Keratinocyte (primary cell): Measurements from ENCODE around the gene ZFPM1. TPM values are rescaled to one million over a fixed set of nuclear protein-coding genes. Genes with fewer than 3 reads are reported as not detected.

Experiments used
- DNase-seq: peaks from one replicate; pipeline ENCODE4 v3.0.0-alpha.2; 2011; ENCODE audit warnings: low read depth, missing footprints, low spot score
- FAIRE-seq: peaks from 2 replicates; lab custom pipeline; 2011; peaks lifted over from hg19 to GRCh38; lab: Jason Lieb, UNC
- H2AFZ ChIP-seq: 2 replicates; pipeline ENCODE4 v1.6.0; 2012; ENCODE audit warnings: low read length, control low read depth, inconsistent platforms; ENCODE audit not compliant: control insufficient read depth
- H3K27ac ChIP-seq: 2 replicates; pipeline ENCODE4 v1.5.1; 2011; ENCODE audit warnings: low read length; ENCODE audit not compliant: control insufficient read depth, insufficient read depth
- H3K27me3 ChIP-seq: 3 replicates; pipeline ENCODE4 v1.6.0; 2011; ENCODE audit warnings: low read length; ENCODE audit not compliant: control insufficient read depth, insufficient read depth; ENCODE audit errors: extremely low read depth
- H3K36me3 ChIP-seq, 2 experiments: 2 replicates in 1 of 2; 3 replicates in 1 of 2; pipeline ENCODE4 v1.5.1; 2011; ENCODE audit warnings: low read length in 2 of 2, mild to moderate bottlenecking in 1 of 2; ENCODE audit not compliant: control insufficient read depth in 2 of 2, insufficient read depth in 2 of 2; ENCODE audit errors: extremely low read depth in 1 of 2
- H3K4me1 ChIP-seq: 3 replicates; pipeline ENCODE4 v1.5.1; 2011; ENCODE audit warnings: low read length; ENCODE audit not compliant: control insufficient read depth, insufficient read depth; ENCODE audit errors: extremely low read depth
- H3K4me2 ChIP-seq: 3 replicates; pipeline ENCODE4 v1.6.0; 2011; ENCODE audit warnings: low read depth, low read length; ENCODE audit not compliant: control insufficient read depth, insufficient read depth; ENCODE audit errors: extremely low read depth
- H3K4me3 ChIP-seq, 3 experiments: fragments of 200-600 bp in 1 of 3; sonication (generic) in 1 of 3; 2 replicates in 2 of 3; 3 replicates in 1 of 3; pipeline ENCODE4 v1.5.1; 2011 to 2016; ENCODE audit warnings: low read length in 3 of 3, mild to moderate bottlenecking in 3 of 3, control low read depth in 2 of 3, inconsistent platforms in 1 of 3, low read depth in 1 of 3, mixed read lengths in 1 of 3, mixed run types in 1 of 3, moderate library complexity in 1 of 3; ENCODE audit not compliant: control insufficient read depth in 2 of 3, insufficient read depth in 2 of 3; ENCODE audit errors: extremely low read depth in 1 of 3
- H3K79me2 ChIP-seq: 2 replicates; pipeline ENCODE4 v1.6.0; 2012; ENCODE audit warnings: low read length; ENCODE audit not compliant: control insufficient read depth, insufficient read depth
- H3K9ac ChIP-seq: 3 replicates; pipeline ENCODE4 v1.6.0; 2011; ENCODE audit warnings: low read length; ENCODE audit not compliant: control insufficient read depth, insufficient read depth; ENCODE audit errors: extremely low read depth
- H3K9me1 ChIP-seq: 3 replicates; pipeline ENCODE4 v1.6.0; 2011; ENCODE audit warnings: low read length; ENCODE audit not compliant: control insufficient read depth, insufficient read depth; ENCODE audit errors: extremely low read depth
- H3K9me3 ChIP-seq: 2 replicates; pipeline ENCODE4 v1.5.1; 2012; ENCODE audit warnings: low read depth, low read length; ENCODE audit not compliant: control insufficient read depth
- H4K20me1 ChIP-seq: 3 replicates; pipeline ENCODE4 v1.6.0; 2011; ENCODE audit warnings: low read length; ENCODE audit not compliant: control insufficient read depth, insufficient read depth; ENCODE audit errors: extremely low read depth
- CTCF ChIP-seq, 3 experiments: IDR thresholded peaks in 1 of 3; conservative IDR thresholded peaks in 1 of 3; optimal IDR thresholded peaks in 1 of 3; 2 replicates in 2 of 3; 3 replicates in 1 of 3; pipeline versions ENCODE3 to v1.5.1; 2011; ENCODE audit warnings: low read length in 3 of 3, mild to moderate bottlenecking in 3 of 3, moderate library complexity in 2 of 3, control low read depth in 1 of 3, inconsistent platforms in 1 of 3; ENCODE audit not compliant: insufficient read depth in 2 of 3; ENCODE audit errors: extremely low read depth in 1 of 3
- EZH2 ChIP-seq: IDR thresholded peaks from one replicate; pipeline ENCODE4 v1.6.1; 2012; ENCODE audit warnings: inconsistent platforms, mild to moderate bottlenecking, low read length, moderate library complexity
- dilution Hi-C: fragments of 300-500 bp; cut with MboI; formaldehyde crosslinking; loops from one replicate; pipeline ENCODE4 v1.7.0; 2020; ENCODE audit warnings: low sequenced_read_pairs; ENCODE audit not compliant: extremely low pct_ligation_motif_present
- polyA plus RNA-seq, 5 experiments: library from polyadenylated mRNA; depleted of rRNA in 3 of 5; stranded (reverse) in 3 of 5; stranded (forward) in 1 of 5; unstranded in 1 of 5; fragments of >200 nt; gene quantifications; 1 replicate in 1 of 5; 2 replicates in 3 of 5; 3 replicates in 1 of 5; pipeline versions ENCODE4 v1.2.1 to v1.2.3, GENCODE V29; 2011 to 2012; ENCODE audit warnings: missing spikeins in 2 of 5, low read depth in 1 of 5, low replicate concordance in 1 of 5

The ZFPM1 gene
- polyA plus RNA-seq, 1 donor (not counting 4 experiments of a cell fraction or from before 2014, with no cell fraction given) = 0.42 TPM

GRCh38 chr16:88440111-88440510 lies 13.0 kb upstream of the ZFPM1 start:
- H3K9ac ChIP-seq = no peak overlapping the region
- no peak for TF ChIP-seq CTCF (optimal IDR thresholded peaks at IDR 0.05 in 1 of 3, IDR thresholded peaks at IDR 0.05 in 1 of 3, conservative IDR thresholded peaks at IDR 0.05 in 1 of 3; ENCODE audit: extremely low read depth in 1 of 3, insufficient read depth in 2 of 3, low read length in 3 of 3)
- TF ChIP-seq EZH2 = no peak
- no peaks in the 10 kb centered on the region for H3K9me3 ChIP-seq
- dilution Hi-C loops = no loop called here
- H3K36me3 ChIP-seq = no peaks in the 10 kb centered on the region
- H3K27ac ChIP-seq = no peak overlapping the region
- peaks cover 22% of the 10 kb centered on the region for H3K27me3 ChIP-seq
- DNase-seq (no peak), FAIRE-seq (no peak)
- no peaks in the 10 kb centered on the region for H3K9me1 ChIP-seq
- no peaks in the 10 kb centered on the region for H3K79me2 ChIP-seq
- H4K20me1 ChIP-seq = peaks cover 2% of the 10 kb centered on the region
- no peak overlapping the region for H3K4me2 ChIP-seq
- no peak overlapping the region for H2AFZ ChIP-seq
- no peak overlapping the region for H3K4me3 ChIP-seq
- H3K4me1 ChIP-seq = no peaks in the 10 kb centered on the region

- no peak overlapping the region for H2AFZ ChIP-seq
- H3K4me2 ChIP-seq = no peak overlapping the region
- H3K36me3 ChIP-seq = no peaks in the 10 kb centered on the region
- TF ChIP-seq EZH2 = no peak
- no peak for TF ChIP-seq CTCF (optimal IDR thresholded peaks at IDR 0.05 in 1 of 3, IDR thresholded peaks at IDR 0.05 in 1 of 3, conservative IDR thresholded peaks at IDR 0.05 in 1 of 3; ENCODE audit: extremely low read depth in 1 of 3, insufficient read depth in 2 of 3, low read length in 3 of 3)
- peaks cover 2% of the 10 kb centered on the region for H4K20me1 ChIP-seq
- H3K27ac ChIP-seq = no peak overlapping the region
- H3K9me1 ChIP-seq = no peaks in the 10 kb centered on the region
- no peak overlapping the region for H3K9ac ChIP-seq
- no peaks in the 10 kb centered on the region for H3K4me1 ChIP-seq
- no peak overlapping the region for H3K4me3 ChIP-seq
- no peak for DNase-seq
- H3K9me3 ChIP-seq = no peaks in the 10 kb centered on the region
- no peaks in the 10 kb centered on the region for H3K79me2 ChIP-seq
- dilution Hi-C loops = no loop called here
- FAIRE-seq = no peak
- H3K27me3 ChIP-seq = peaks cover 18% of the 10 kb centered on the region
These were observed 12.2 kb upstream of the ZFPM1 start for GRCh38 chr16:88440686-88441405.
